Measurements from ENCODE around the gene DLG5.

DNA sequence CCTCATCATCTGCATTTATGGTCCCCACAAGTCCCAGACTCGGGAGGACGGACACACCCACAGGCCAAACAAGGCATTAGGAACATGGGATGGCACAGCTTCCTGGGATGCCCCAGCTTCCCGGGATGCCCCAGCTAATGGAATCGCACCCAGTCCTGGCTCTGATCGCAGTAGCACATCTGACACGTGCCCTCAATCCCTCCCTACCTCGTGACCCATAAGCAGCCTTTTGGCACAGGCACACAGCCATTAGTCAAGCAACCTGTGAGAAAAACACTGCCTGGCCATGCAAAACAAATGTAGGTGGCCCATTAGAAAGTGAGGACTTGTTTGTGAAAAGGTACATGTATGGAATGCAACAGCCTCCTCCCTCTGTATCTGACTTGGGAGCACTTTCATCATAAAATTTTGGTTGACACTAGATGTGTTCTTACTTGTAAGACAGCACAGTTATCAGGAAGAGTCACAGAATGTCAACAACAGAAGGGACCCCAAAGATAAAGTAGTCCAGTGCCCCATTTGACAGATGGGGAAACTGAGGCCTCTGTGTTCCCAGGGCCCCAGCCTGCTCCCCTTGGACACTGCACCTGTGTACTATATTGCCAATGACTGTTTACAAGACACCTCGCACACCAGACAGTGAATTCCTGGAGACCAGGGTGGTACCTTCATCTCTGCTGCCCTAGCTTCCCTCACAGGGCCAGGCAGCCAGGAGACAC lies 34.4 kb downstream of the DLG5 start:
- TF ChIP-seq, protein P1, sequence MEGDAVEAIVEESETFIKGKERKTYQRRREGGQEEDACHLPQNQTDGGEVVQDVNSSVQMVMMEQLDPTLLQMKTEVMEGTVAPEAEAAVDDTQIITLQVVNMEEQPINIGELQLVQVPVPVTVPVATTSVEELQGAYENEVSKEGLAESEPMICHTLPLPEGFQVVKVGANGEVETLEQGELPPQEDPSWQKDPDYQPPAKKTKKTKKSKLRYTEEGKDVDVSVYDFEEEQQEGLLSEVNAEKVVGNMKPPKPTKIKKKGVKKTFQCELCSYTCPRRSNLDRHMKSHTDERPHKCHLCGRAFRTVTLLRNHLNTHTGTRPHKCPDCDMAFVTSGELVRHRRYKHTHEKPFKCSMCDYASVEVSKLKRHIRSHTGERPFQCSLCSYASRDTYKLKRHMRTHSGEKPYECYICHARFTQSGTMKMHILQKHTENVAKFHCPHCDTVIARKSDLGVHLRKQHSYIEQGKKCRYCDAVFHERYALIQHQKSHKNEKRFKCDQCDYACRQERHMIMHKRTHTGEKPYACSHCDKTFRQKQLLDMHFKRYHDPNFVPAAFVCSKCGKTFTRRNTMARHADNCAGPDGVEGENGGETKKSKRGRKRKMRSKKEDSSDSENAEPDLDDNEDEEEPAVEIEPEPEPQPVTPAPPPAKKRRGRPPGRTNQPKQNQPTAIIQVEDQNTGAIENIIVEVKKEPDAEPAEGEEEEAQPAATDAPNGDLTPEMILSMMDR (conservative IDR thresholded peaks at IDR 0.05; ENCODE audit: low read length) = no peak
- TF ChIP-seq EZH2phosphoT487 (IDR thresholded peaks at IDR 0.05; ENCODE audit: borderline replicate concordance) = no peak

Data from Loucy (cell line).